ENCODE results near the gene CLINT1. TPM values are rescaled to one million over a fixed set of nuclear protein-coding genes. Genes with fewer than 3 reads are reported as not detected.
A peak's percentile ranks its signal among the peaks of the same experiment; 100 is the strongest.

CLINT1 gene
- total RNA-seq, 1 experiment from 2014 or later, result 214 TPM

- intact Hi-C loops (cut with micrococcal nuclease; ENCODE audit: unreplicated experiment), result no loop called here
- Mint-ChIP-seq H3K4me3 (ENCODE audit: low read depth, unreplicated experiment) (no peak overlapping the region), H3K27me3 (ENCODE audit: unreplicated experiment) (no peaks in the 10 kb centered on the region), H3K27ac (ENCODE audit: unreplicated experiment) (no peak overlapping the region), H3K36me3 (ENCODE audit: insufficient read depth, unreplicated experiment) (peaks cover 17% of the 10 kb centered on the region), H3K4me1 (ENCODE audit: low read depth, unreplicated experiment) (peaks cover 46% of the 10 kb centered on the region), H3K9me3 (ENCODE audit: low read depth, unreplicated experiment) (no peaks in the 10 kb centered on the region)
- BruUV-seq (replicated peaks), result no TSS peak
- no peak for DNase-seq
- TF ChIP-seq CTCF (IDR thresholded peaks at IDR 0.05; ENCODE audit: unreplicated experiment), result no peak
- CTCF ChIA-PET, result no interaction called here
These were observed 22.7 kb downstream of the CLINT1 start for GRCh38 chr5:157836121-157836753.

- CTCF ChIA-PET, result no interaction called here
- BruUV-seq (replicated peaks), result no TSS peak
- TF ChIP-seq CTCF (IDR thresholded peaks at IDR 0.05; ENCODE audit: unreplicated experiment), result no peak
- Mint-ChIP-seq H3K4me1 (ENCODE audit: low read depth, unreplicated experiment) (peaks cover 41% of the 10 kb centered on the region), H3K27ac (ENCODE audit: unreplicated experiment) (no peak overlapping the region), H3K36me3 (ENCODE audit: insufficient read depth, unreplicated experiment) (peaks cover 13% of the 10 kb centered on the region), H3K4me3 (ENCODE audit: low read depth, unreplicated experiment) (no peak overlapping the region), H3K9me3 (ENCODE audit: low read depth, unreplicated experiment) (no peaks in the 10 kb centered on the region), H3K27me3 (ENCODE audit: unreplicated experiment) (no peaks in the 10 kb centered on the region)
- DNase-seq, result no peak
- intact Hi-C loops (cut with micrococcal nuclease; ENCODE audit: unreplicated experiment), result no loop called here
These were observed 23.9 kb downstream of the CLINT1 start for GRCh38 chr5:157835041-157835440.

GRCh38 chr5:157828944-157829639, 29.9 kb downstream of the CLINT1 start:
- Mint-ChIP-seq H3K4me3 (ENCODE audit: low read depth, unreplicated experiment) (no peak overlapping the region), H3K36me3 (ENCODE audit: insufficient read depth, unreplicated experiment) (peaks cover 6% of the 10 kb centered on the region), H3K27me3 (ENCODE audit: unreplicated experiment) (no peaks in the 10 kb centered on the region), H3K27ac (ENCODE audit: unreplicated experiment) (no peak overlapping the region), H3K9me3 (ENCODE audit: low read depth, unreplicated experiment) (no peaks in the 10 kb centered on the region), H3K4me1 (ENCODE audit: low read depth, unreplicated experiment) (peaks cover 36% of the 10 kb centered on the region)
- intact Hi-C loops (cut with micrococcal nuclease; ENCODE audit: unreplicated experiment), result no loop called here
- no TSS peak for BruUV-seq (replicated peaks)
- DNase-seq, result no peak
- CTCF ChIA-PET, result interaction anchor here (0.6 to 1.9 kb wide), 7 partner anchors 12 to 222 kb away, joined by 3 to 5 read pairs (median 3); no protein-coding TSS in a partner anchor
- peak; percentile 45 for TF ChIP-seq CTCF (IDR thresholded peaks at IDR 0.05; ENCODE audit: unreplicated experiment)

GRCh38 chr5:157828105-157828943, 30.6 kb downstream of the CLINT1 start:
- CTCF ChIA-PET, result interaction anchor here (0.9 to 1.9 kb wide), 5 partner anchors 11 to 167 kb away, joined by 3 to 5 read pairs (median 3); no protein-coding TSS in a partner anchor
- H3K27me3 Mint-ChIP-seq (ENCODE audit: unreplicated experiment), result no peaks in the 10 kb centered on the region
- BruUV-seq (replicated peaks), result no TSS peak
- no peak overlapping the region for H3K4me3 Mint-ChIP-seq (ENCODE audit: low read depth, unreplicated experiment)
- H3K4me1 Mint-ChIP-seq (ENCODE audit: low read depth, unreplicated experiment), result peaks cover 30% of the 10 kb centered on the region
- intact Hi-C loops (cut with micrococcal nuclease; ENCODE audit: unreplicated experiment), result no loop called here
- no peaks in the 10 kb centered on the region for H3K9me3 Mint-ChIP-seq (ENCODE audit: low read depth, unreplicated experiment)
- no peak for TF ChIP-seq CTCF (IDR thresholded peaks at IDR 0.05; ENCODE audit: unreplicated experiment)
- peak overlapping the region; percentile 56 for H3K27ac Mint-ChIP-seq (ENCODE audit: unreplicated experiment)
- no peaks in the 10 kb centered on the region for H3K36me3 Mint-ChIP-seq (ENCODE audit: insufficient read depth, unreplicated experiment)
- DNase-seq, result no peak
